GM19463 (cell line): Measurements from ENCODE around the gene PNCK.
"Not testable (repeated sequence)": the region's sequence is repeated elsewhere in the genome, so short reads cannot be mapped to it uniquely, and the experiment has no call there.

Experiments
- ATAC-seq: cut with Tn5 transposase; IDR thresholded peaks from one replicate; pipeline ENCODE4 v1.9.1; 2021; ENCODE audit warnings: mild to moderate bottlenecking, moderate library complexity; ENCODE audit not compliant: unreplicated experiment

PNCK gene

DNA sequence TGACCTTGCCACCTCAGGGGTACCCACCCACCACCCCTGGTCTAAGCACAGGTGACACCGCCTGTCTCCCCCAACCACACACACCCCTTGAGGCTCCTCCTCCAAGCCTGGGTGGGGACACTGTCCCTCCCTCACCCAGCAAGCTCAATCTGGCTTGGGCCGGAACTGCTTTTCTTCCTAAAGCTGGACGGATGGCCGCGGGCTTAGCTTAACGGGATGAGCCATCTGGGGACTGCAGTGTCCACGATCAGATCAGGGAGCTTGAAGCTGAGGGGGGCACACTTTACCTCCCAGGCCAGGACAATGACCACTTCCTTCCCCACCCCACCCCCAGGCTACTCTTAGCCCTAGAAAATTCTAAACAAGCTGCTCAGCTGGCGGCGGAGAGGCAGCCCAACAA lies 13.1 kb upstream of the PNCK start:
- ATAC-seq, result no peak

DNA sequence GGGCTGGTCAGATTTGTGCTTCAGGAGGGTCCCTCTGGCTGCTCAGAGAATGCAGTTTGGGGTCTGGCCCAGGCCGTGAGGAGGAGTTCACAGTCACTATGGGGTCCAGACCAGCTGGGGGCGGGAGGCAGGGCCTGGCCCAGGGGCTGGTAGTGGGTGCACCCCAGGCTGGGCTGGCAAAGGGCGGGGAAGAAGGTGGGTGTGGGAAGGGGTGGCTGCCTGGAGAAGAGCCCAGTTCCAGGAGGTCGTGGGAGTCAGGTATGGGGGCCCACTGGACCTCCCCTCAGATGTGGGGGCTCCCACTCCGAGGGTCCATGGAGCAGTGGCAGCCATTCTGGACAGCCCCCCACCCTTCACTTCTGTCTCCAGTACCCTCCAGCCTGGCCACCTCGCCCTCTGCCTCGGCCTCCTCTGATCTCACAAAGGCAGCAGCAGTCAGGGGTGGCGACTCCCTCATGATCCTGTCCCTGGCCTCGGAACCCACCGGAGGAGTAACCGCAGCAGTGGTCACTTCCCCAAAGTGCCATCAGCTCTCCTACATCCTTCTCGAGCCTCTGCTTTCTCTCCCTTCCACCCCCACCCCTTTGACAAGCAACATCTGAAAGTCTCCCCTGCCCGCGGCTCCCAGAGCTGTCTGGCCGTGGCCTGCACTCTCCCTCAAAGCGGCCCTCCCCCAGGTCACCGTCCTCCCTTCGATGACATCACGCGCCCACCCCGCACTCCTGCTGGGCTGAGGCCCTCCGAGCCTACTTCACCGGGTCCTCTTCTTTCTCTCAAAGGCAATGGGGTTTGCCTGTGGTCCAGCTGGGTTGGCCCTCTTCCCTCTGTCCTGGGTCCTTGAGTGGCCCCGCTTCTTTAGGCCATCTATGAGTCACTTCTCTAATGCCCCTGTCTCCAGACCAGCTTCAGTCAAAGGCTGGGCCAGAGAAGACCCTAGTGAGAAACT lies 12.4 kb upstream of the PNCK start:
- no peak for ATAC-seq

DNA sequence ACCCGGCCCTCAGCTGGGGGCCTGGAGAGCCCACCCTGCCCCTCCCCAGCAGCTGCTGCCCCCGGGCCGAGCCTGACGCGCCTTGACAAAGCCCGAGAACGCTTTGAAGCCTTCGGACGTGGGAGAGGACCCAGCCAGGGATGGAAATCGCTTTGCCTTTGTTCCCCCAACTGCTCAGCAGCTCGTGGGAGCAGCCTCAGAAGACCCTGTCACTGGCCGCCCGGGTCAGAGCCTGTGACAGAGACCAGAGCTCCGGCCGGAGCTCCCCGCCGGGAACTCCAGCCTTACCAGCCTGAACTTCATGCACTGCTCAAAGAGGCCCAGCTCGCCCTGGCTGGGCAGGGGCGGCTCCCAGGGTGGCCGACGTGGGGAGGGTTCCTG lies 11.5 kb upstream of the PNCK start:
- ATAC-seq, result no peak

DNA sequence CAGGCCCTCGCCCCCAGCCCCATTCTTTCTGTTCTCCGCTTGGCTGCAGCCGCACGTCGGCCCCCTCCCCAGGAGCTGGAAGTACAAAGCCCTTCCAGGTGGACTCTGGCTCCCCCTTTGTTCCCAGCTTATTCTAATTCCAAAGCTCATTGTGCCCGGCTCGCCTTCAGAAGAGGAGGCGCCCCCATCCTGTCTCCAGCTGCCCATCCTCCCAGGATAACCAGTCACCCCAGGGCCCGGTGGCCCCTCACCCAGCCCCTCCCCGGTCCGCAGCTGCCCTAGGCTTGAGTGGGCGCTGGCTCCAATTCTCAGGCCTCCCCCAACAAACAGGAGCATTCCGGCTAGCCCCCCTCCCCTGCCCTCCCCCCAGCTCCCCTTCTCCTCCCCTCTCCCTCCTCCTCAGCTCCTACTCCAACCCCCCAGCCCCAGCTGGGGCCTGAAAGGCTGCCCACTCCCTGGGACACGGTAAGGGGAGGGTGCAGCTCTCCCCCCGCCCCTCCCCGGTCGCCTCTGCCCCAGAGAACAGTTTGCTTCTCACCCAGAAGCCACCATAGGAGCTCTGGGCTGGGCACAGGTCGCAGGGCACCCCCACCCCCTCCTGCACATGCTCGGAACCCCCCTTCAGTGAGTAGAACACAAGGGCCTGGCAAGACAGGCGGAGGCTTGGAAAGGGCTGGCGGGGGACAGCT lies 11.0 kb upstream of the PNCK start:
- ATAC-seq, result no peak

DNA sequence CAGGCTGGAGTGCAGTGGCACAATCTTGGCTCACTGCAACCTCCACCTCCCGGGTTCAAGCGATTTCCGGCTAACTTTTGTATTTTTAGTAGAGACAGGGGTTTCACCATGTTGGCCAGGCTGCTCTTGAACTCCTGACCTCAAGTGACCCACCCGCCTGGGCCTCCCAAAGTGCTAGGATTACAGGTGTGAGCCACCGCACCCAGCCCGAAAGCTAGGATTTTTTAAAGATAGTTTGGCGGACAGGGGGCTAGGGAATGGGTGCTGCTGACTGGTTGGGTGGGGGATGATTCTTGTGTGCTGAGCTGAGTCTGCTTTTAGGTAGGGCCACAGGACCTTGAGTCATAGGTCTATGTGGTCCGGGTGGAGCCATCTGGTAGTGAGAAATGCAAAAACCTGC lies 9.9 kb upstream of the PNCK start:
- ATAC-seq, result not testable (repeated sequence)

DNA sequence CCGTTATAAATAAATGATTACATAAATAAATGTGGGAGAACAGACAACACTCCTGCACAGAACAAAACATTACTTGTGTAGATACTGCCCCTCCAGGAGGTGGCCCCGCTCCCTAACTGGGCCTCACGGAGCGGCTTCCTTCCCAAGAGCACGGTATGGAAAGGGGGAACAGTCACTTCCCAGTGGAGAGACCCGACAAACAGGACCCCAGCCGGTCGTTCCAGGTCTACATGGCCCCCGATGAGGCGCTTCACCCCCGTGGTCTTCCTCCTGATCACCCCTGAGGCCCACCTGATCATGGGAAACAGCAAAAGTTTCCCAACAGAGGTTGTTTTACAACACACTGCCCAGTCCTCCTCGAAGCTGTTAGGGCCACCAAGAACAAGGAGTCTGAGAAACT lies 7.6 kb upstream of the PNCK start:
- ATAC-seq, result no peak

DNA sequence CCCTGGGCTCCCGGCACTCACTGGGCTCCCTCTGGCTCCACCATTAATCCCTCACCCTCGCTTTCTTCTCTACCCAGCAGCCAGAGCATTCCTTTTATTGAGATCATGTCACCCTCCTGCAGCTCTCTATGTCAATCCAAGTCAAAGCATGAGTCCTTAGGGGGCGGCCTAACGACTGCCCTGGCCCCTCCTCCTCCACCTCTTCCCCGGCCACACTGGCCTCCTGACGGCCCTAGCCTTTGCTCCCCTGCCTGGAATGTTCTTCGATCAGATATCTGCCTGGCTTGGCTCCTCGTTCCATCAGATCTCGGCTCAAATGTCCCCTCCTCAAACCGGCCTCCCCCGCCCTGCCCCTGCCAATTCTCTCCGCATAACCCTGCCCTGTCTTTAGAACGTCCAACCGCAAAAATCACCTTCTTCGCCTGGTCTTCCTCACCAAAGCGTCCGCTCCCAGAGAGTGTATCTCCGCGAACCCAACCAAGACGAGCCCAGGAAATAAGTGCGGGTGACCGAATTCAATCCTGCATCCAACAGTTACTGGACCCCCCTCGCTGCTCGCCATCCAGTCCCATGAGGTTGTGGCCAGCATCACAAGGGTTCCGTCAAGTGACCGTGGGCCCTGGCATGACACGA lies 722 bp upstream of the PNCK start:
- ATAC-seq, result no peak

DNA sequence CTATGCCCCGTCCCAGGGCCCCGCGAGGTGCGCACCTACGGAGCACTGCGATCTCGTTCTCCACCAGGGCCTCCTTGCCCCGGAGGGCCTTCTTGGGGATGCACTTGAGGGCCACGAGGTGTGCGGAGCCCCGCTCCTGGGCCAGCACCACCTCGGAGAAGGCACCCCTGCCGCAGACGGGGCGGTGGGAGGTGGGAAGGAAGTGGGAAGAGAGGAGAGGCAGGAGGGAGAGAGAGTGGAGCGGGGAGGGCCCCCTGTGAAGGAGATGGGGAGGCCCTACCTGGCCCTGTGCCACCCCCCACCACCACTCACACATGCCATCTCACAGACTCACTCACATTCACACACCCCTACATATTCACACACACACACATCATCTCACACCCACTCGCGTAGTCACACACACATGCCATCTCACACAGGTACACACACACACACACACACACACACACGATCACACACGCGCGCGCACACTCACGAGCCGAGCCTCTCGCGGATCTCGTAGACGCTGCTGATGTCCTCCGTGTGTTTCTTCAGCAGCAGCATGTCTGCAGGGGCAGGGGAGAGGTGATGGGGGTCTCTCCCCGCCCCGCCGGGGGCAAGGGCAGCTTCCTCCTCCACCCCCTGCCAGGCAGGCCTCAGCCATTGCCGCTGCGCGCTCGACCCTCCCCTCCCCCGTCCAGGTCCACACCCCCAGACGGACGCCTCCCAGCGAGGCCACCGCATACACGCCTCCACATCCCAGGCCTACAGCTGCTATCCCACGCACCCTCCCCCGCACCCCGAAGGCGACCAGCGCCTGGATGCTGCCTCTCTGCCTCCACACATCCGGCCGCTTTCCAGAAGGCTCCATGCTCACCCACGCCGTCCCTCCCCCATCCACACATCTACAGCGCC lies 834 bp downstream of the PNCK start:
- no peak for ATAC-seq

DNA sequence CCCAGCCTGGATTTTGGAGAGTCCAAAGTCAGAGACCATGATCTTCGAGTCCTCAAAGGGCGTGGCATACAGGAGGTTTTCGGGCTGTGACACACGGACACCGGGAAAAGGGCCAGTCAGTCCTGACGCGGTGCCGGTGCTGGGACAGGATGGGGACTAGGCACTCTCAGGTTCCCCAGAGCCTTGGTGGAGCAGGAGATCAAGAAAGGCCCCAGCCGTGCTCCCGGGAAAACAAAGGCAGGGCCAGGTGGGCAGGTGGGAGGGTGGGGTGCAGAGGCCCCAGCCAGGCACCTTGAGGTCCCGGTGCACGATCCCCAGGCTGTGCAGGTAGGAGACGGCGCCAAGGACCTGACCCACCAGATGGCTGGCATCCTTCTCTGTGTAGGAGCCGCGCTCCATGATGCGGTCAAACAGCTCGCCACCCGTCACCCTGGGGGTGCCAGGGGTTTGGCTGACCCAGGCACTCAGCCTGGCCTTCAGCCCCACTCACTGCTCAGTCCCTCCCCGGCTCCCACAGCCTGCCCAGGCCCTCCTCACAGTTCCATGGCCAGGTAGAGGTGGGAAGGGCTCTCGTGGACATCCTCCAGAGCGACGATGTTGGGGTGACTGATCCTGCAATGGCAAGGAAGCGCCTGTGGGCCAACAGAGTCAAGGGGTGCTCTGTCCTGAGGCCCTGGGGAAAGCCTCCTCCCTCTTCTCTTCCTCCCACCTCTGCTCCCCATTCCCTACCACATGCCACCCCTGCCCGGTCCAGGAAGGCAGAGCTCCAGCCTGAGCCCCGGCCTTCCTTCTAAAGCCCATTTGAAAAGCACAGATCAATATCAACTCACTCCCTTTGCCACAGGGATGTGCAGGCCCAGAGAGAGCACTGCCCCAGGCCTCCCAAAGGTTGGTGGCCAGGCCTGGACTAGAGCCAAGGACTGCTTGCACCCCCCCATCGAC lies 1.8 kb downstream of the PNCK start:
- no peak for ATAC-seq

DNA sequence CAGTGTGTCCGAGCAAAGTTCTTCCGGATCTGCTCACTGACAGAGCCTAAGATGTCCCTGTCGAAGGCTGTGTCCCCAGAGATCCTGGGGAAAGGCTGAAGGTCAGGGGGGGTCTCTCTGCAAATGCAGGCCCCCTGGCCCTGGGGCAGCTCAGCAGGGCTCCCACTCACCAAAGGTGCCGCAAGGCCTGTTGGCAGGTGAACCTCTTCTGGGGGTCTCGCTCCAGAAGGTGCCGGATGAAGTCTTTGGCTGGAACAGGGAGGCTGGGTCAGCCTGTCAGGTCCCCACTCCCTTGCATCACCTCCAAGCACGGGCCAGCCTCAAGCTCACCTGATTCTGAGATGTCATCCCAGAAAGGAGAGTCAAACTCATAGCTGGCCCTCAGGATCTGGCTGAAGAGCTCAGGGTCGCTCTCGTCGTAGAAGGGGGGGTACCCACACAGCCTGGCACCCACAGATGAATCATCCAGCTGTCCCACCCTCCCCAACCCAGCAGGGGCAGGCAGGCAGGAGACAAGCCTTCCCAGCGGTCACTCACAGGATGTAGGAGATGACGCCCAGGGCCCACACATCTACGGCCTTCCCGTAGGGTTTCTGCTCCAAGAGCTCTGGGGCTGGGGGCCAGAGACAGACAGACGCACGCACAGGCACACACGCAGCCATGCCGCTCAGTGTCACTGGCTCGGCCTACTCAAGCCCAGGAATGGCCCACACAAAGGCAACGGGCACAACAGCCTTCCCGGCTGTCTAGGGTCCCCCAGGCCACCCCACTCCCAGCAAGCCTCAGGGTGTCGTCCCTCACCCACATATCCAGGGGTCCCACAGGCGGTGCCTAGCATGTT lies 2.6 kb downstream of the PNCK start:
- no peak for ATAC-seq

DNA sequence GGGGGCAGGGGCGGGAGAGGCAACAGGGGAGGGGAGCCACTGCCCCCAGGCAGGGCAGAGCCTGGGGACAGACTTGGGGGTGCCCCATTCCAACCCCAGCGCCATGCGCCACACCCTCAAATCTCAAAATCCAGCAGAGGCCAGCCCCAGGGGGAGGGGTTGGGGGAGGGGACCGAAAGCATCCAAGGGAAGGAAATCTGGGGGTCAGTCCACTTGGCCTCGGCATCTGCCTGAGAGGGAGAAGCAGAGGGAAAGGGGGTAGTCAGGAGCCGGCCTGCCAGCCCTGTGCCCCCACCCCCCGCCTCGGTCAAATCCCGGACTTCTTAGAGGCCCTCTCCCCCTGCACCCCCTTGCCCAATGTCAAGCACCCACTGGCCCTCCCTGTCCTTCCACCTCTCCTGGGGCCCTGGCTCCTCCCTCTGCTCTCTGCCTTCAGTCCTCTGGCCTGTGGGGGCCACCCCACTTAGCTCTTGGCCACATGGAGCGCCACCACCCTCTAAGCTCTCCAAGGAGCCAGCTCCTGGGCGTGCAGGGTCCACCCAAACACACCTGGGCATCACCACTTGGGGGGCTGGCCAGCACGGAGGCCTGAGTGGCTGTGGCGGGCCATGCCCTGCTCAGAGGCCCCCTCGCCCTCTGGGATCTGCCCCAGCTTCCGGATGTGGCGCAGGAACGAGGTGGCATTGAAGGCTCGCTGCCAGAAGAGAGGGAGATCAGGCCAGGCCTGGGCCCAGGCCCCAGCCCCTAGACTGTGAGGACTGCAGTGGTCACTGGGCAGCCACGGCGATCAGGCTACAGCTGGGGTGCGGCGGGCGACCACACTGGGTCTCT lies 3.5 kb downstream of the PNCK start:
- ATAC-seq, result no peak

DNA sequence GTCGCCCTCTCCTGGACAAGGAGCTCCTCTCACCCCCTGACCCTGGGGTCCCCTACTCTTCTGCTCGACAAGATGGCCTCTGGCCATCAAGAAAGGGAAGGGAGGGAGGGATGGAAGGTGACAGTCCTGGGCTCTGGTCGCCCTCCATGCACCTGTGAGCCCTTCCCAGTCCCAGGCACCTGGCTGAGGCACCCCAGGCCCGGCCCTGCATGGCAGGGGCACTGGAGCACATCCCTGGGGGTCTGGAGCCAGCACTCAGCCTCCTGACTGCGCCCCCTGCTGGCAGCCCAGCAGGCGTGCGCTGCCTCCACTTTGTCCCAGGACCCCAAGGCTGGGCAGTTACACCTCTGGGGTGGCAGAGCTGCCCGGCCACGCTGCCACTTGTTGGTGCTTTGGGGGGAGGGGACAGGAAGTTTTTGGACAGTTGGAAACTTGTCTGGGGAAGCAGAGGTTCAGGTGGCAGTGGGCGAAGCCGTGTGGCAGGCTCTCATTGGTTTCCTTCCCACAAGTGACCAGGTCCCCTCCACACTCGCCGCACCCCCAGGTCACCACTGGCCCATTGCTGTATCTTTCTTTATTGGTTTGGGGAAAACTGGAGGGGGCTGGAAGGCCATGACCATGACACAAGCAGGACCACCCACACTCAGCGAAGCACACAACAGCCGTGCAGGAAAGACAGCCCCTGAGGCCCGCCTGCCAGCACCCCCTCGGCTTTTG lies 4.3 kb downstream of the PNCK start:
- ATAC-seq, result no peak

DNA sequence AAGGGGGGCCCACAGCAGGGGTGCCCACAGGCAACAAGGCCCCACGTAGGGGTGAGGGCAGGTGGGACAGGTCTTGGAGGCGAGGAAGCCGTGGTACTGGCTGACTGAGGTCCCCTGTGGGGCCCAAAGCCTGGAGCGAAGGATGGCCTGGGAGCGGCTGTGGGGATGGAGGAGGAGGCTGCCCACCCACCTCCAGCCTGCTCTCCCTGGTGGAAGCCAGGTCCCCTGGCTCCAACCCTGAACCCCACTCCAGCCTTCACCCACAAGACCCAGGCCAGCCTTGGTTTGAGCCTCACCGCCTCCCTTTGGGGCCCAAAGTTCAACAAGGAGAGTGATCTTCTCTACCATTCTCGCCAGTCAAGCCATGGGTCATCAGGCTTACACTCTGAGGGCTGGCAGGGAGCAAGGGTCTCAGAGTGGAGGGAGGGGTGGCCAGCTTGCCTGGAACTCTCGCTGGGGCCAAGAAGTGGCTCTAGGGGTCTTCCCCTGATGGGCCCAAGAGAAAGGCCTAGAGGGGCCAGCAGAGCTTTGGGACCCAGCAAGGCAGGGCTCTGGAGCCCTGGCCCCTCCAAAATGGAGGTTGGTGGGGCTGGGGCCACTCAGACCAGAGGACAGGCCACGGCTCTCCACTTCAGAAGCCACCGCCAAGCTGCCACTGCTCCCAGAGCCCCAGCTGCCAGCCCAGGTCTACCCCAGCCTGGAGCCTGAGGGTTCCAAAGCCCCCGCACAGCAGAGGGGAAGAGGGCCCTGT lies 5.0 kb downstream of the PNCK start:
- no peak for ATAC-seq

DNA sequence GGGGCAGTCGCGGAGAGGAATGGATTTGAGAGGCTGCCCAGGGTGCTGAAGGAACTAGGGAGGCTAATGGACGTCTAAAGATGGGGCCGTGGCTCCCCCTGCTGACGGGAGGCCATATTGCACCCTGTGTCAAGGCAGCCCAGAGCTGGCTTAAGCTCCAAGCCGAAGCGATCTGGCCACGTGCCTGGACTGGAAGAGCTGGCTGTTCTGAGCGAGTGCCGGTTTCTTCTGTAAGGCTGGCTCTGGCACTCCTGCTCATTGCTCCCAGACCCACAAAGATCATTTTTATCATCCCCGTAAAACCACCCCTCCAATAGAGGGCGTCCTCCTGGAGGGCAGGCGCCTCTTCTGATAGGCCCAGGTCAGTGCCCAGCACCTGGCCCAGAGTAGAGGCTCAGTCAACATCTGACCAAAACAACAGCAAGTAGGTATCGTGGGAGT lies 5.6 kb downstream of the PNCK start:
- no peak for ATAC-seq

DNA sequence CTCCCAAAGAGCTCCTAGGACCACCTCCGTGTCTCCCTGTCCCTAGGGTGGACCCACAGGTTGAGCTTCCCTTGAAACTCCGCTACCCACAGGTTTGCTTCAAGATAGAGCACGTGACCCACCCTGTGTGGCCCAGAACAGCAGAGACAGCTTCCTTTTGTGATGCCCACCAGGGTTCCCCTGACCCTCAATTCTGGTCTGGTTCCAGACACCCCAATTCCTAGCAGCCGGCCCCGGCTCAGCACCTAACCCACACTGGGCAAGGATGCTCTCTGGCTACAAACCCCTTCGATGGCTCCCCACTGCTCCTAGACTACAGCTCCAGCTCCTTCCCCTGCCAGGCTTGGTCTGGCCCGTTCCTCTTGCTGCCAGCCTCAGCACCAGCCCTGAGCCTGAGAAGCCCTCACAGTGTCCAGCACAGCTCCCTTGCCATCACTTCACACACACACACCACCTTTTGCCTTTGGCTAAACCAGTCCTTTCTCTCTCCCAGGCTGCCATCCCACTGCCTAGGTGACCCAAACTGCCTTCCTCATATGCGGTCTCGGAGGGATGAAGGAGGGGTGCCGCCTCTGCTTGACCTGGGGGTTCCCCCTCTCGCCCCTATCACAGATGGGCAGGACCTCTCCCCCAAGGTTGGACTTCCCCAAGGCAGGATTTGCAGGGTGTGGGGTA lies 6.2 kb downstream of the PNCK start:
- ATAC-seq, result no peak

DNA sequence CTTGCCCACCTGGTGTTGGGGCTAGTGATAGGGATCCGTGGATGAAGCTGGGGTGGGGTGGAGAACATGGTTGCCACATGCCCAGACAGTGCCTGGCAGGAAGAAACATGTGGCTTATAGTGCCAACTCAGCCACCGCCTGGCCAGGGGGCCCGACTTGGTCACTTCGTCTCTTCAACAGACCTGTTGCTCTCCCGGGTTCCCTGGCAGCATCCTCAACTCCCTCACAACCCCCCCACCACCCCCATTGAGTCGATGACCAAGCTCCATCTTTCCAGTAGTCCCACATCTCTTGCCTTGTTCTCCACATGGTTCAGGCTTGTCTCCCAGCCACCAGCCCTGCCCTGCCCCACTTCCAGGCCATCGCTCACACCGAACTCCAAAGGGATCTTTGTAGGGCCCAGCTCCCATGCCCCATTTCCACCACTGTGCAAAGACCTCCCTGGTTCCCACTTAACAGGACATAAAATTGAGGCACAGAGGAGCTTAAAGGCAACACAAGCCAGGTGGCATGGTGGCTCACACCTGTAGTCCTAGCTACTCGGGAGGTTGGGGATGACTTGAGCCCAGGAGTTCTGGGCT lies 7.8 kb downstream of the PNCK start:
- ATAC-seq, result no peak
